ENCODE measurements around the gene VGLL1.

Gene VGLL1

DNA sequence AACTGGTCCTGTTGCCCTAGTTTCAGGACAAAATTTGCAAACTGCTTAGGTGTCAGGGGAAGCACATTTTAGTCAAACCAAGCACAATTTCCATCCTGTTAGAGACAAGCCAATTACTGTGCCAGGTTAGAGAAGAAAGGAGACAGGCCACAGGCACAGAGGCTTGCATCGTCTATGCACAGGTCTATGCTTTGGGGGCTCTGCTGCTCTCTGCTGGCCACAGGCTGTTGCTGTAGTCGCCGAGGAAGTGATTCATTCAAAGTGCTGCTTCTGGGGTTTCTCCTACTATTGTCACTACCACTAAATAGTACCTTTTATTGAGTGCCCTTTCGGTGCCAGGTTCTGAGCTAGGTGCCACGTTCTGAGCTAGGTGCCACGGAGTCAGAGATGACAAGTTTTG lies 45.5 kb downstream of the VGLL1 start:
- no peak overlapping the region for H3K4me3 ChIP-seq (ENCODE audit: low read depth, low read length)
- TF ChIP-seq, protein P1, sequence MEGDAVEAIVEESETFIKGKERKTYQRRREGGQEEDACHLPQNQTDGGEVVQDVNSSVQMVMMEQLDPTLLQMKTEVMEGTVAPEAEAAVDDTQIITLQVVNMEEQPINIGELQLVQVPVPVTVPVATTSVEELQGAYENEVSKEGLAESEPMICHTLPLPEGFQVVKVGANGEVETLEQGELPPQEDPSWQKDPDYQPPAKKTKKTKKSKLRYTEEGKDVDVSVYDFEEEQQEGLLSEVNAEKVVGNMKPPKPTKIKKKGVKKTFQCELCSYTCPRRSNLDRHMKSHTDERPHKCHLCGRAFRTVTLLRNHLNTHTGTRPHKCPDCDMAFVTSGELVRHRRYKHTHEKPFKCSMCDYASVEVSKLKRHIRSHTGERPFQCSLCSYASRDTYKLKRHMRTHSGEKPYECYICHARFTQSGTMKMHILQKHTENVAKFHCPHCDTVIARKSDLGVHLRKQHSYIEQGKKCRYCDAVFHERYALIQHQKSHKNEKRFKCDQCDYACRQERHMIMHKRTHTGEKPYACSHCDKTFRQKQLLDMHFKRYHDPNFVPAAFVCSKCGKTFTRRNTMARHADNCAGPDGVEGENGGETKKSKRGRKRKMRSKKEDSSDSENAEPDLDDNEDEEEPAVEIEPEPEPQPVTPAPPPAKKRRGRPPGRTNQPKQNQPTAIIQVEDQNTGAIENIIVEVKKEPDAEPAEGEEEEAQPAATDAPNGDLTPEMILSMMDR (IDR thresholded peaks at IDR 0.05; ENCODE audit: low read depth, low read length, missing control alignments) = peak; percentile 76
- in situ Hi-C loops (cut with HindIII; ENCODE audit: low sequenced_read_pairs) = no loop called here
- DNase-seq (ENCODE audit: low read depth) = peak; percentile 1

DNA sequence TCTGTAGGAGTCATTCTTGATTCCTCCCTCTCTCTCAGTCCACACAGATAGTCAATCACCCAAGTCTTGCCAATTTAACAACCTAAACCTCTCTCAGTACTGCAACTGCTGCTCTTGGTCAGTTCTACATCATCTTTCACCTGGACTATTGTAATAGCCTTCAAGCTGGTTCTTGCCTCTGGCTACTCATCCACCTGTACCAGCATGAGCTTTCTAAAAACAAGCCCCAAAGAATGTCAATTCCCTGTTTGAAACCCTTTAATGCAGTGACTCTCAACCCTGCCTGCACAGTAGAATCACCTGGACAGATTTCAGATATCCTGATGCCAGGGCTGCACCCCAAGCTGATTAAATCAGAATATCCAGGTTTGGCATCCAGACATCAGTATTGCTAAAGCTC lies 48.3 kb downstream of the VGLL1 start:
- TF ChIP-seq, protein P1 (IDR thresholded peaks at IDR 0.05; ENCODE audit: low read depth, low read length, missing control alignments) = no peak
- H3K4me3 ChIP-seq (ENCODE audit: low read depth, low read length) = no peak overlapping the region
- in situ Hi-C loops (cut with HindIII; ENCODE audit: low sequenced_read_pairs) = no loop called here
- no peak for DNase-seq (ENCODE audit: low read depth)

DNA sequence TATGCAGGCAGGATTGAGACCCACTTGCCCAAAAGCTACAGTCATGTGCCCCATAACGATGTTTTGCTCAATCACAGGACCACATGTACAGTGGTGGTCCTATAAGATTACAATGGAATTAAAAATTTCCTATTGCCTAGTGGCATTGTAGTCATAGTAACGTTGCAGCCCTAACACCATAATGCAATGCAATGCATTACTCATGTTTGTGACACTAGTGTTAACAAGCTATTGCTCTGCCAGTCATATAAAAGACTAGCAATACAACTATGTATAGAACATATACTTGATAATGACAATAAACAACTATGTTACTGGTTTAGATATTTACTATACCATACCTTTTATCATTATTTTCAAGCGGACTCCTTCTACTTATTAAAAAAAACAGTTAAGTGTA lies 50.6 kb downstream of the VGLL1 start:
- TF ChIP-seq, protein P1 (IDR thresholded peaks at IDR 0.05; ENCODE audit: low read depth, low read length, missing control alignments) = no peak
- H3K4me3 ChIP-seq (ENCODE audit: low read depth, low read length) = no peak overlapping the region
- in situ Hi-C loops (cut with HindIII; ENCODE audit: low sequenced_read_pairs) = no loop called here
- DNase-seq (ENCODE audit: low read depth) = no peak

DNA sequence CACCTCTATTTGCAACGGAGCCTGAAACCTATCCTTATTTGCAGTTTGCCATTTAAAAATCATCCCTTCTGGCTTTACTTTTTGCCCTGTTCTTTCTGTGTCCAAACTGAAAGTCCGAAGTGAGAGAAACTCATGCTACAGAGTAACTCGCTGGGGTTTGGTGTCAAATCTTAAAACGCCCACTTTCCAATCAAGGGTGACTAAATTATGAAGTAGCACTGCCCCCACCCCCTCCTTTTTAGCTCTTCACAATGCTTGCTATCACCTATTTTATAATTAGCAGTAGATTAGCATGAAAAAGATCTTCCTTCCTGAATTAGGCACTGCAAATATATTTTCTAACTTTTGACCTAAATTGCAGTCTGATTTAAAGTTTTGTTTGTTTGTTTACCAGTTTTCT lies 52.5 kb downstream of the VGLL1 start:
- H3K4me3 ChIP-seq (ENCODE audit: low read depth, low read length) = no peak overlapping the region
- TF ChIP-seq, protein P1 (IDR thresholded peaks at IDR 0.05; ENCODE audit: low read depth, low read length, missing control alignments) = no peak
- no peak for DNase-seq (ENCODE audit: low read depth)
- in situ Hi-C loops (cut with HindIII; ENCODE audit: low sequenced_read_pairs) = no loop called here

DNA sequence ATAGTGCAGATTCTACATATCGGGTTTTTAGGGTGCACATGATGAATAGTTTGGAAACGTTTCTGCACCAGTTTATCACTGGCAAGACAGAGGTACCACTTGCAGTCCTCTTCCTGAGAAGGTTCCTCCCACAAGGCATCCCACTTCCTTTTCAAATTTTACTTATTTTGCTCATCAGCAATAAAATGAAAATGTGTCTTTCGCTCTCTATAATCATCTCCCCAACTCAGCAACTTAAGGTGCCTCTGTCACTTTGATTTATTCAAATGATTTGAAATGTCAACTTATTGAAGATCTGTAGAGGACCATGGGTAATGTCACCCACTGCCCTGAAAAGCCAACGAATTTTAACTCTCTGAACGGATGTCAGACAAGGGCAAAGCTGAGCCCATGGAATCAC lies 53.2 kb downstream of the VGLL1 start:
- H3K4me3 ChIP-seq (ENCODE audit: low read depth, low read length) = no peak overlapping the region
- no peak for DNase-seq (ENCODE audit: low read depth)
- TF ChIP-seq, protein P1 (IDR thresholded peaks at IDR 0.05; ENCODE audit: low read depth, low read length, missing control alignments) = no peak
- in situ Hi-C loops (cut with HindIII; ENCODE audit: low sequenced_read_pairs) = no loop called here

DNA sequence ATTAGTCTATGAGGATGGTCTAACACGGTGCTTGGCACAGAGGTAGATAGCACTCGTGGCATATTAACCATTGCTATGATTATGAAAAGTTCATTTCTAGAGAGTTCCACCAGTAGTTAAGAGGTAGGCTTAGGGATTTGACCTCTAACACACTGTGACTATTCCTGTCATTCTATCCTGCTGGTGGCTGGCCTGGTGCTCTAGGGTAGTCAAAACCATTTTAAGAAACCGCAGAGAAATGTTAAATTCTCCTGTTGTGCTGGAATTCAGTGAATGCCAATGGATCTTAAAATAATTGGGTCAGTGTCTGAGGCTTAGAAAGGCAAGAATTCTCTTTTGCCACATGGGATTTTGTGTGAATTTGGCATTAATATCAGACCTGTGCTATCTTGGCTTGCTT lies 53.9 kb downstream of the VGLL1 start:
- no peak overlapping the region for H3K4me3 ChIP-seq (ENCODE audit: low read depth, low read length)
- TF ChIP-seq, protein P1 (IDR thresholded peaks at IDR 0.05; ENCODE audit: low read depth, low read length, missing control alignments) = no peak
- in situ Hi-C loops (cut with HindIII; ENCODE audit: low sequenced_read_pairs) = no loop called here
- no peak for DNase-seq (ENCODE audit: low read depth)

DNA sequence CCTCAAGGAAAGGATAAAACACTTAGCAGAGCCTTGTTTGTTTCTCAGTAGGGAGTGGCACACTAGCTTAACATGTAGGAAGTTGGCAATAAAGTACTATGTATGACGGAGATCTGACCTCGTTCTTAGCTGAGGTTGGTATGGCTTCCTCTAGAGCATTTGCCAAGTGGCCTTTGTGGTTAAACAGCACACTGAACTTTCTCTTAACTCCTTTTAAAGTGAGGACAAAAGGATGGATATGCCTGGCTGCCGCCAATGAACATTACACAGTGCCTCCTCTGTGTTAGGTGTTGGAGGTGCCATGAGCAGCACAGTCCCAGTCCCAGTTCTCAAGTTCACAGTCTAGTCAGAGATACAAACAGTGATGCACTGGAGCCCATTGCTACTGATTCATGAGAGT lies 54.4 kb downstream of the VGLL1 start:
- in situ Hi-C loops (cut with HindIII; ENCODE audit: low sequenced_read_pairs) = no loop called here
- DNase-seq (ENCODE audit: low read depth) = peak; percentile 33
- H3K4me3 ChIP-seq (ENCODE audit: low read depth, low read length) = no peak overlapping the region
- TF ChIP-seq, protein P1 (IDR thresholded peaks at IDR 0.05; ENCODE audit: low read depth, low read length, missing control alignments) = no peak

Measured in astrocyte of the cerebellum (primary cell).